Karpas-422 (cell line): ENCODE results near the gene MTX3. TPM values are rescaled to one million over a fixed set of nuclear protein-coding genes. Genes with fewer than 3 reads are reported as not detected.

Experiments
- DNase-seq: peaks from one replicate; pipeline ENCODE4 v3.0.0-alpha.2; 2015
- H2AFZ ChIP-seq: fragments of 200-600 bp; sonication (generic); 2 replicates; pipeline ENCODE4 v1.6.1; 2014; ENCODE audit warnings: antibody characterized with exemption, low read length, mixed read lengths
- H3K27ac ChIP-seq: fragments of 200-600 bp; sonication (generic); 2 replicates; pipeline ENCODE4 v1.5.1; 2014; ENCODE audit warnings: mild to moderate bottlenecking, low read length, moderate library complexity
- H3K27me3 ChIP-seq: fragments of 200-600 bp; sonication (generic); 2 replicates; pipeline ENCODE4 v1.6.1; 2014; ENCODE audit warnings: low read length, mixed read lengths
- H3K36me3 ChIP-seq: fragments of 200-600 bp; sonication (generic); 2 replicates; pipeline ENCODE4 v1.6.1; 2014; ENCODE audit warnings: low read length, mixed read lengths; ENCODE audit not compliant: insufficient read depth
- H3K4me1 ChIP-seq: fragments of 200-600 bp; sonication (generic); 2 replicates; pipeline ENCODE4 v1.6.1; 2014; ENCODE audit warnings: mild to moderate bottlenecking, low read length, mixed read lengths
- H3K4me2 ChIP-seq: fragments of 200-600 bp; sonication (generic); 2 replicates; pipeline ENCODE4 v1.6.1; 2014; ENCODE audit warnings: low read length, low read depth, mild to moderate bottlenecking; ENCODE audit not compliant: poor library complexity, severe bottlenecking
- H3K4me3 ChIP-seq: fragments of 200-600 bp; sonication (generic); 2 replicates; pipeline ENCODE4 v1.5.1; 2014; ENCODE audit warnings: mild to moderate bottlenecking, antibody characterized with exemption, low read length, mixed read lengths
- H3K79me2 ChIP-seq: fragments of 200-600 bp; sonication (generic); 2 replicates; pipeline ENCODE4 v1.6.1; 2014; ENCODE audit warnings: mild to moderate bottlenecking, low read length, mixed read lengths
- H3K9ac ChIP-seq: fragments of 200-600 bp; sonication (generic); 2 replicates; pipeline ENCODE4 v1.6.0; 2014; ENCODE audit warnings: low read length
- H3K9me2 ChIP-seq: fragments of 200-600 bp; sonication (generic), shearing (Covaris generic); replicated peaks from 2 replicates; pipeline ENCODE4 v1.6.0; 2014; ENCODE audit warnings: mild to moderate bottlenecking, low read length, moderate library complexity; ENCODE audit not compliant: insufficient read depth
- H3K9me3 ChIP-seq: fragments of 300-700, 200-600 bp; sonication (generic); 2 replicates; pipeline ENCODE4 v1.6.1; 2014; ENCODE audit warnings: low read length, mixed read lengths
- H4K20me1 ChIP-seq: fragments of 200-600 bp; sonication (generic); 2 replicates; pipeline ENCODE4 v1.6.1; 2014; ENCODE audit warnings: mild to moderate bottlenecking, antibody characterized with exemption, low read length, low read depth; ENCODE audit not compliant: insufficient read depth
- total RNA-seq: library from RNA; depleted of rRNA; stranded (reverse); fragments of >200 nt; shearing (Covaris generic); gene quantifications from 2 replicates; pipeline ENCODE4 v1.2.3, GENCODE V29; 2014; ENCODE audit warnings: low replicate concordance

Gene MTX3
- total RNA-seq, 1 experiment from 2014 or later, result 19.3 TPM

GRCh38 chr5:79992891-79993657, 2.0 kb upstream of the MTX3 start:
- H3K9ac ChIP-seq, result no peak overlapping the region
- H3K36me3 ChIP-seq, result peaks cover 5% of the 10 kb centered on the region; the same call in 1 of the 2 replicates
- no peak overlapping the region for H3K4me2 ChIP-seq
- no peak overlapping the region for H3K4me3 ChIP-seq
- DNase-seq, result no peak
- no peaks in the 10 kb centered on the region for H3K9me3 ChIP-seq
- no peaks in the 10 kb centered on the region for H3K27me3 ChIP-seq
- peaks cover 26% of the 10 kb centered on the region for H3K79me2 ChIP-seq
- H3K27ac ChIP-seq, result no peak overlapping the region
- H2AFZ ChIP-seq, result no peak overlapping the region
- H4K20me1 ChIP-seq, result no peaks in the 10 kb centered on the region
- peaks cover 28% of the 10 kb centered on the region for H3K4me1 ChIP-seq
- H3K9me2 ChIP-seq, result no peaks in the 10 kb centered on the region

- peaks cover 26% of the 10 kb centered on the region for H3K79me2 ChIP-seq
- no peaks in the 10 kb centered on the region for H3K9me2 ChIP-seq
- no peaks in the 10 kb centered on the region for H3K9me3 ChIP-seq
- H2AFZ ChIP-seq, result no peak overlapping the region
- peaks cover 12% of the 10 kb centered on the region; the same call in 1 of the 2 replicates for H3K36me3 ChIP-seq
- peaks cover 28% of the 10 kb centered on the region for H3K4me1 ChIP-seq
- peak overlapping the region; percentile 83 for H3K27ac ChIP-seq
- H3K27me3 ChIP-seq, result no peaks in the 10 kb centered on the region
- H3K4me2 ChIP-seq, result peak overlapping the region; percentile 86
- no peaks in the 10 kb centered on the region for H4K20me1 ChIP-seq
- DNase-seq, result peak; percentile 47
- H3K9ac ChIP-seq, result peak overlapping the region; percentile 90
- peak overlapping the region; percentile 92 for H3K4me3 ChIP-seq
Measured at GRCh38 chr5:79990205-79990597, 861 bp downstream of the MTX3 start.

- H3K4me1 ChIP-seq, result peaks cover 40% of the 10 kb centered on the region
- no peak for DNase-seq
- H2AFZ ChIP-seq, result no peak overlapping the region
- no peaks in the 10 kb centered on the region for H4K20me1 ChIP-seq
- no peaks in the 10 kb centered on the region for H3K27me3 ChIP-seq
- H3K4me3 ChIP-seq, result no peak overlapping the region
- H3K36me3 ChIP-seq, result peaks cover 34% of the 10 kb centered on the region
- H3K9me2 ChIP-seq, result no peaks in the 10 kb centered on the region
- no peak overlapping the region for H3K27ac ChIP-seq
- H3K9me3 ChIP-seq, result no peaks in the 10 kb centered on the region
- H3K9ac ChIP-seq, result no peak overlapping the region
- H3K4me2 ChIP-seq, result no peak overlapping the region
- peaks cover 18% of the 10 kb centered on the region for H3K79me2 ChIP-seq
Measured at GRCh38 chr5:79986260-79986659, 4.8 kb downstream of the MTX3 start.

GRCh38 chr5:79985288-79985687, 5.8 kb downstream of the MTX3 start:
- Histone ChIP-seq H3K79me2 (peaks cover 12% of the 10 kb centered on the region), H3K9ac (no peak overlapping the region), H3K4me2 (no peak overlapping the region), H3K4me1 (peaks cover 48% of the 10 kb centered on the region), H3K36me3 (peaks cover 38% of the 10 kb centered on the region), H2AFZ (no peak overlapping the region), H3K4me3 (no peak overlapping the region), H3K27ac (no peak overlapping the region), H3K9me2 (no peaks in the 10 kb centered on the region), H3K27me3 (no peaks in the 10 kb centered on the region), H3K9me3 (no peaks in the 10 kb centered on the region), H4K20me1 (no peaks in the 10 kb centered on the region)
- DNase-seq, result no peak

- Histone ChIP-seq H3K36me3 (peaks cover 42% of the 10 kb centered on the region), H3K27ac (no peak overlapping the region), H3K9ac (no peak overlapping the region), H3K9me2 (no peaks in the 10 kb centered on the region), H4K20me1 (no peaks in the 10 kb centered on the region), H3K27me3 (no peaks in the 10 kb centered on the region), H3K4me3 (no peak overlapping the region), H3K4me2 (no peak overlapping the region), H3K9me3 (no peaks in the 10 kb centered on the region), H3K4me1 (peaks cover 38% of the 10 kb centered on the region), H2AFZ (no peak overlapping the region), H3K79me2 (peaks cover 3% of the 10 kb centered on the region)
- no peak for DNase-seq
Measured at GRCh38 chr5:79984363-79984762, 6.7 kb downstream of the MTX3 start.

- Histone ChIP-seq H3K9me3 (no peaks in the 10 kb centered on the region), H3K27ac (no peak overlapping the region), H3K4me1 (peaks cover 34% of the 10 kb centered on the region), H3K4me3 (no peak overlapping the region), H4K20me1 (no peaks in the 10 kb centered on the region), H3K27me3 (no peaks in the 10 kb centered on the region), H3K9me2 (no peaks in the 10 kb centered on the region), H2AFZ (no peak overlapping the region), H3K36me3 (peaks cover 48% of the 10 kb centered on the region), H3K9ac (no peak overlapping the region), H3K79me2 (no peaks in the 10 kb centered on the region; the same call in 1 of the 2 replicates), H3K4me2 (no peak overlapping the region)
- DNase-seq, result no peak
Measured at GRCh38 chr5:79983618-79984017, 7.4 kb downstream of the MTX3 start.

- Histone ChIP-seq H3K9me2 (no peaks in the 10 kb centered on the region), H3K4me1 (peaks cover 34% of the 10 kb centered on the region), H3K79me2 (no peaks in the 10 kb centered on the region), H2AFZ (no peak overlapping the region), H3K9me3 (no peaks in the 10 kb centered on the region), H3K4me2 (peak overlapping the region; percentile 44), H4K20me1 (no peaks in the 10 kb centered on the region), H3K27me3 (no peaks in the 10 kb centered on the region), H3K36me3 (peaks cover 49% of the 10 kb centered on the region), H3K27ac (peak overlapping the region; percentile 78), H3K9ac (no peak overlapping the region; the same call in 1 of the 2 replicates), H3K4me3 (no peak overlapping the region)
- peak; percentile 65 for DNase-seq
Measured at GRCh38 chr5:79982136-79982535, 8.9 kb downstream of the MTX3 start.

- H4K20me1 ChIP-seq, result no peaks in the 10 kb centered on the region
- H3K4me3 ChIP-seq, result no peak overlapping the region
- no peaks in the 10 kb centered on the region for H3K9me2 ChIP-seq
- no peaks in the 10 kb centered on the region for H3K27me3 ChIP-seq
- no peaks in the 10 kb centered on the region for H3K79me2 ChIP-seq
- DNase-seq, result no peak
- H3K4me2 ChIP-seq, result no peak overlapping the region
- peaks cover 25% of the 10 kb centered on the region for H3K36me3 ChIP-seq
- H2AFZ ChIP-seq, result no peak overlapping the region
- H3K9me3 ChIP-seq, result no peaks in the 10 kb centered on the region
- H3K9ac ChIP-seq, result no peak overlapping the region
- peaks cover 15% of the 10 kb centered on the region for H3K4me1 ChIP-seq
- no peak overlapping the region for H3K27ac ChIP-seq
Measured at GRCh38 chr5:79976759-79977515, 14.1 kb downstream of the MTX3 start.
